HUES64 (cell line): Measurements from ENCODE around the gene KRT9.

Experiments
- H3K27ac ChIP-seq: 2 replicates; pipeline ENCODE4 v1.7.0; 2013; ENCODE audit warnings: low read depth, low read length, inconsistent platforms
- H3K27me3 ChIP-seq: 2 replicates; pipeline ENCODE4 v1.6.1; 2013; ENCODE audit warnings: mild to moderate bottlenecking, low read length; ENCODE audit not compliant: insufficient read depth
- H3K36me3 ChIP-seq: 2 replicates; pipeline ENCODE4 v1.6.1; 2013; ENCODE audit warnings: mild to moderate bottlenecking, low read length; ENCODE audit not compliant: insufficient read depth
- H3K4me1 ChIP-seq: 2 replicates; pipeline ENCODE4 v1.6.1; 2013; ENCODE audit warnings: mild to moderate bottlenecking, low read length, moderate library complexity; ENCODE audit not compliant: insufficient read depth
- H3K4me3 ChIP-seq: 2 replicates; pipeline ENCODE4 v1.5.1; 2013; ENCODE audit warnings: mild to moderate bottlenecking, low read length, moderate library complexity
- H3K9ac ChIP-seq: 2 replicates; pipeline ENCODE4 v1.6.1; 2013; ENCODE audit warnings: mild to moderate bottlenecking, low read depth, low read length
- H3K9me3 ChIP-seq: 2 replicates; pipeline ENCODE4 v1.6.1; 2013; ENCODE audit warnings: low read depth, low read length; ENCODE audit not compliant: insufficient read depth
- WGBS: fragments of 150-250, 120-280 bp; methylation state at CpG from one replicate; pipeline ENCODE4 v1.1.7; 2013; ENCODE audit warnings: missing lambda C conversion rate; 5-methylcytosine and 5-hydroxymethylcytosine counted together

The KRT9 gene

GRCh38 chr17:41522301-41523224 is 49.3 kb downstream of the KRT9 start:
- 0 out of 2 replicates have a peak, but pooled peaks cover 3% of the 10 kb centered on the region for H3K27me3 ChIP-seq
- H3K27ac ChIP-seq = peak overlapping the region; percentile 9; the same call in 1 of the 2 replicates
- no peaks in the 10 kb centered on the region for H3K9me3 ChIP-seq
- peaks cover 19% of the 10 kb centered on the region; the same call in 1 of the 2 replicates for H3K4me1 ChIP-seq
- H3K4me3 ChIP-seq = no peak overlapping the region
- no peak overlapping the region for H3K9ac ChIP-seq
- peaks cover 29% of the 10 kb centered on the region for H3K36me3 ChIP-seq
- WGBS = 86% methylated on average over 11 of the region's 12 CpGs

- Histone ChIP-seq H3K27ac (no peak overlapping the region), H3K4me1 (peaks cover 15% of the 10 kb centered on the region; the same call in 1 of the 2 replicates), H3K27me3 (no peaks in the 10 kb centered on the region), H3K4me3 (no peak overlapping the region), H3K9ac (no peak overlapping the region), H3K36me3 (peaks cover 29% of the 10 kb centered on the region), H3K9me3 (no peaks in the 10 kb centered on the region)
- 61% methylated on average over 6 of the region's 6 CpGs for WGBS
These were observed 50.1 kb downstream of the KRT9 start for GRCh38 chr17:41521574-41522261.

- peaks cover 14% of the 10 kb centered on the region; the same call in 1 of the 2 replicates for H3K4me1 ChIP-seq
These were observed 50.9 kb downstream of the KRT9 start for GRCh38 chr17:41520821-41521521.

GRCh38 chr17:41519501-41520224 is 52.2 kb downstream of the KRT9 start:
- Histone ChIP-seq H3K9me3 (no peaks in the 10 kb centered on the region), H3K27me3 (no peaks in the 10 kb centered on the region), H3K36me3 (peaks cover 18% of the 10 kb centered on the region), H3K27ac (no peak overlapping the region), H3K4me3 (no peak overlapping the region), H3K4me1 (peaks cover 14% of the 10 kb centered on the region; the same call in 1 of the 2 replicates), H3K9ac (no peak overlapping the region)
- 80% methylated on average over 10 of the region's 11 CpGs for WGBS

More at GRCh38 chr17:41520821-41521521, 50.9 kb downstream of the KRT9 start:
- peaks cover 29% of the 10 kb centered on the region for H3K36me3 ChIP-seq
- H3K9me3 ChIP-seq = no peaks in the 10 kb centered on the region
- no peak overlapping the region for H3K27ac ChIP-seq
- no peak overlapping the region for H3K4me3 ChIP-seq
- WGBS = 80% methylated on average over 10 of the region's 10 CpGs
- no peak overlapping the region for H3K9ac ChIP-seq
- H3K27me3 ChIP-seq = no peaks in the 10 kb centered on the region

- H3K4me3 ChIP-seq = no peak within 1 kb of the TSS
- peaks cover 14% of the 10 kb centered on the region; the same call in 1 of the 2 replicates for H3K4me1 ChIP-seq
- H3K27ac ChIP-seq = no peak within 1 kb of the TSS
- peaks cover 11% of the 10 kb centered on the region for H3K36me3 ChIP-seq
- WGBS = 86% methylated on average over 8 of the region's 8 CpGs
- H3K9me3 ChIP-seq = no peaks in the 10 kb centered on the region
- no peaks in the 10 kb centered on the region for H3K27me3 ChIP-seq
- H3K9ac ChIP-seq = no peak within 1 kb of the TSS
These were observed 52.9 kb downstream of the KRT9 start, which contains the start of gene KRT15 for GRCh38 chr17:41518789-41519449. Gene KRT15, minus strand, starts transcription at chr17:41518890. Its CDS starts 63 bp downstream, at chr17:41518827.

- H3K27ac ChIP-seq = no peak overlapping the region
- H3K27me3 ChIP-seq = no peaks in the 10 kb centered on the region
- WGBS = 93% methylated on average over 3 of the region's 3 CpGs
- no peak overlapping the region for H3K9ac ChIP-seq
- no peak overlapping the region for H3K4me3 ChIP-seq
- H3K9me3 ChIP-seq = no peaks in the 10 kb centered on the region
- peaks cover 14% of the 10 kb centered on the region; the same call in 1 of the 2 replicates for H3K4me1 ChIP-seq
- peaks cover 2% of the 10 kb centered on the region for H3K36me3 ChIP-seq
These were observed 53.8 kb downstream of the KRT9 start for GRCh38 chr17:41518031-41518430.

- H3K9me3 ChIP-seq = no peaks in the 10 kb centered on the region
- no peak overlapping the region for H3K27ac ChIP-seq
- WGBS = 87% methylated on average over 14 of the region's 14 CpGs
- H3K4me3 ChIP-seq = no peak overlapping the region
- H3K9ac ChIP-seq = no peak overlapping the region
- H3K36me3 ChIP-seq = no peaks in the 10 kb centered on the region
- H3K4me1 ChIP-seq = peaks cover 10% of the 10 kb centered on the region; the same call in 1 of the 2 replicates
- H3K27me3 ChIP-seq = no peaks in the 10 kb centered on the region
These were observed 55.0 kb downstream of the KRT9 start for GRCh38 chr17:41516830-41517283.

GRCh38 chr17:41516147-41516829 is 55.6 kb downstream of the KRT9 start:
- H3K9me3 ChIP-seq = no peaks in the 10 kb centered on the region
- H3K9ac ChIP-seq = no peak overlapping the region
- no peaks in the 10 kb centered on the region for H3K36me3 ChIP-seq
- H3K4me1 ChIP-seq = peaks cover 5% of the 10 kb centered on the region; the same call in 1 of the 2 replicates
- no peak overlapping the region for H3K4me3 ChIP-seq
- no peak overlapping the region for H3K27ac ChIP-seq
- 93% methylated on average over 14 of the region's 14 CpGs for WGBS
- no peaks in the 10 kb centered on the region for H3K27me3 ChIP-seq
